PFSK-1 (cell line): ENCODE measurements around the gene S100A1.

ENCODE experiments used
- FOXP2 ChIP-seq: optimal IDR thresholded peaks from 2 replicates; pipeline ENCODE3; 2011; ENCODE audit warnings: borderline replicate concordance, control low read depth, inconsistent platforms; ENCODE audit not compliant: insufficient read depth; ENCODE audit errors: extremely low read length, extremely low read depth
- POLR2AphosphoS5 ChIP-seq: IDR thresholded peaks from 2 replicates; pipeline ENCODE4 v1.6.1; 2012; ENCODE audit warnings: low read depth, mild to moderate bottlenecking, control low read depth, low read length, moderate library complexity
- SIN3A ChIP-seq: IDR thresholded peaks from 2 replicates; pipeline ENCODE4 v1.6.1; 2012; ENCODE audit warnings: mild to moderate bottlenecking, low read length, moderate library complexity, borderline replicate concordance; ENCODE audit not compliant: insufficient read depth
- TAF1 ChIP-seq: IDR thresholded peaks from 2 replicates; pipeline ENCODE4 v1.6.1; 2012; ENCODE audit warnings: low read length, control low read depth, borderline replicate concordance; ENCODE audit not compliant: insufficient read depth
- TF ChIP-seq, protein P1 (sequence below), 2 experiments: IDR thresholded peaks; 2 replicates each; pipeline versions ENCODE4 v1.6.1 to v1.8.0; 2011 to 2012; ENCODE audit warnings: low read depth in 2 of 2, low read length in 2 of 2, control low read depth in 1 of 2, inconsistent platforms in 1 of 2, mild to moderate bottlenecking in 1 of 2, moderate library complexity in 1 of 2; ENCODE audit not compliant: insufficient read depth in 1 of 2

S100A1 gene

DNA sequence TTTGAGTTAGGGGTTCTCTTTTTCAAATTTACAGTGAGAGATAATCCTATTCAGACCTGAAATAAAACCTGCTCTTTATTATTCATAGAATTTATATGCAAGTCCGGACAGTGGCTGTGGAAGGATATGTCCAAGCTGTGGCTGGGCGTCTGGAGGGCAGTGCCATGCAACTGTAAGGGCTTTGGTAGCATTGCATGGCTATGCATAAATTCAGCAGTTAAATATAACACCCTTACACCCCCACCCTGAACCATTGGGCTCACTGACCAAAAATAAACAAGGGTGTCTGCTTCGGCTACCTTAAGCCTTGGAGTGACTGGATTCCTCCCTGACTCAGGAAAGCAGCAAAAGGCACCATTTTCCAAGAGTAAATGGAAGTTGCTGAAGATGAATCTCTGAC lies 11.0 kb downstream of the S100A1 start:
- TF ChIP-seq SIN3A = no peak

- TF ChIP-seq SIN3A (no peak), POLR2AphosphoS5 (no peak; the same call in 1 of the 2 replicates), TAF1 (no peak), FOXP2 (no peak)
- TF ChIP-seq, protein P1, sequence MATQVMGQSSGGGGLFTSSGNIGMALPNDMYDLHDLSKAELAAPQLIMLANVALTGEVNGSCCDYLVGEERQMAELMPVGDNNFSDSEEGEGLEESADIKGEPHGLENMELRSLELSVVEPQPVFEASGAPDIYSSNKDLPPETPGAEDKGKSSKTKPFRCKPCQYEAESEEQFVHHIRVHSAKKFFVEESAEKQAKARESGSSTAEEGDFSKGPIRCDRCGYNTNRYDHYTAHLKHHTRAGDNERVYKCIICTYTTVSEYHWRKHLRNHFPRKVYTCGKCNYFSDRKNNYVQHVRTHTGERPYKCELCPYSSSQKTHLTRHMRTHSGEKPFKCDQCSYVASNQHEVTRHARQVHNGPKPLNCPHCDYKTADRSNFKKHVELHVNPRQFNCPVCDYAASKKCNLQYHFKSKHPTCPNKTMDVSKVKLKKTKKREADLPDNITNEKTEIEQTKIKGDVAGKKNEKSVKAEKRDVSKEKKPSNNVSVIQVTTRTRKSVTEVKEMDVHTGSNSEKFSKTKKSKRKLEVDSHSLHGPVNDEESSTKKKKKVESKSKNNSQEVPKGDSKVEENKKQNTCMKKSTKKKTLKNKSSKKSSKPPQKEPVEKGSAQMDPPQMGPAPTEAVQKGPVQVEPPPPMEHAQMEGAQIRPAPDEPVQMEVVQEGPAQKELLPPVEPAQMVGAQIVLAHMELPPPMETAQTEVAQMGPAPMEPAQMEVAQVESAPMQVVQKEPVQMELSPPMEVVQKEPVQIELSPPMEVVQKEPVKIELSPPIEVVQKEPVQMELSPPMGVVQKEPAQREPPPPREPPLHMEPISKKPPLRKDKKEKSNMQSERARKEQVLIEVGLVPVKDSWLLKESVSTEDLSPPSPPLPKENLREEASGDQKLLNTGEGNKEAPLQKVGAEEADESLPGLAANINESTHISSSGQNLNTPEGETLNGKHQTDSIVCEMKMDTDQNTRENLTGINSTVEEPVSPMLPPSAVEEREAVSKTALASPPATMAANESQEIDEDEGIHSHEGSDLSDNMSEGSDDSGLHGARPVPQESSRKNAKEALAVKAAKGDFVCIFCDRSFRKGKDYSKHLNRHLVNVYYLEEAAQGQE (IDR thresholded peaks at IDR 0.05; ENCODE audit: insufficient read depth in 1 of 2, low read depth in 2 of 2, low read length in 2 of 2) = no peak
Measured at GRCh38 chr1:153640861-153641260, 12.6 kb downstream of the S100A1 start.

DNA sequence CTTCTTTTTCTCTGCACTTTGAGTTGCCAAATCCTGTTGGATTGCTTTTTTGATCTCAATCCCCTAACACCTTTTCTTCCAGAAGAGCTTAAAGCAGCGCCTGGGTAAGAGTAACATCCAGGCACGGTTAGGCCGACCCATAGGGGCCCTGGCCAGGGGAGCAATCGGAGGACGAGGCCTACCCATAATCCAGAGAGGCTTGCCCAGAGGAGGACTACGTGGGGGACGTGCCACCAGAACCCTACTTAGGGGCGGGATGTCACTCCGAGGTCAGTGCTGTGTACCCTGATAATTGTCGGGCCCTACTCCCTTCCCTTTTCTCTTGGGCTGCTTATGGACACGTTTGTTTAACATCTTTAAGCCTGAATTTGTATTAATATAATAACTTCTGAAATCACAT lies 13.9 kb downstream of the S100A1 start:
- TF ChIP-seq TAF1 (no peak), POLR2AphosphoS5 (no peak), SIN3A (no peak), FOXP2 (no peak)
- TF ChIP-seq, protein P1 (IDR thresholded peaks at IDR 0.05; ENCODE audit: insufficient read depth in 1 of 2, low read depth in 2 of 2, low read length in 2 of 2) = no peak

- no peak for TF ChIP-seq TAF1
- TF ChIP-seq, protein P1 (IDR thresholded peaks at IDR 0.05; ENCODE audit: insufficient read depth in 1 of 2, low read depth in 2 of 2, low read length in 2 of 2) = no peak
- no peak for TF ChIP-seq FOXP2
- TF ChIP-seq SIN3A = no peak
- no peak for TF ChIP-seq POLR2AphosphoS5
Measured at GRCh38 chr1:153643100-153643499, 14.9 kb downstream of the S100A1 start.

- no peak for TF ChIP-seq TAF1
- no peak for TF ChIP-seq POLR2AphosphoS5
- TF ChIP-seq SIN3A = no peak
- TF ChIP-seq, protein P1 (IDR thresholded peaks at IDR 0.05; ENCODE audit: insufficient read depth in 1 of 2, low read depth in 2 of 2, low read length in 2 of 2) = no peak
- no peak for TF ChIP-seq FOXP2
Measured at GRCh38 chr1:153643816-153644215, 15.6 kb downstream of the S100A1 start.
